Activated naive CD4-positive, alpha-beta T cell treated with anti-CD3 and anti-CD28 coated beads for 36 hours (primary cell): Measurements from ENCODE around the gene IPO4. TPM values are rescaled to one million over a fixed set of nuclear protein-coding genes. Genes with fewer than 3 reads are reported as not detected.

Experiments
- CTCF ChIA-PET: fragments of 350-600 bp; sonication (Branson Sonifier 250); formaldehyde crosslinking; loops from one replicate; lab custom pipeline; 2021; ENCODE audit warnings: antibody characterized with exemption; lab: Charles Lee
- DNase-seq: peaks from one replicate; pipeline ENCODE4 v3.0.0-alpha.2; 2020
- H3K27ac Mint-ChIP-seq: one replicate; pipeline ENCODE4 v1.8.0; 2021; ENCODE audit warnings: mild to moderate bottlenecking, mixed read lengths
- H3K27me3 Mint-ChIP-seq: one replicate; pipeline ENCODE4 v1.8.0; 2021; ENCODE audit warnings: low read depth, mixed read lengths
- H3K36me3 Mint-ChIP-seq: one replicate; pipeline ENCODE4 v1.8.0; 2021; ENCODE audit warnings: low read depth, mixed read lengths
- H3K4me1 Mint-ChIP-seq: one replicate; pipeline ENCODE4 v1.8.0; 2021; ENCODE audit warnings: low read depth, mixed read lengths
- H3K4me3 Mint-ChIP-seq: one replicate; pipeline ENCODE4 v1.8.0; 2021; ENCODE audit warnings: mild to moderate bottlenecking, moderate library complexity, mixed read lengths
- H3K9me3 Mint-ChIP-seq: one replicate; pipeline ENCODE4 v1.8.0; 2021; ENCODE audit warnings: mixed read lengths
- intact Hi-C: fragments of 100-400 bp; cut with micrococcal nuclease; formaldehyde crosslinking; loops from one replicate; pipeline ENCODE4 v1.15.1; 2023
- total RNA-seq, 2 experiments: library from RNA; stranded (reverse); gene quantifications; one replicate each; pipeline ENCODE4 v1.2.3, GENCODE V29; 2021

IPO4 gene, protein sequence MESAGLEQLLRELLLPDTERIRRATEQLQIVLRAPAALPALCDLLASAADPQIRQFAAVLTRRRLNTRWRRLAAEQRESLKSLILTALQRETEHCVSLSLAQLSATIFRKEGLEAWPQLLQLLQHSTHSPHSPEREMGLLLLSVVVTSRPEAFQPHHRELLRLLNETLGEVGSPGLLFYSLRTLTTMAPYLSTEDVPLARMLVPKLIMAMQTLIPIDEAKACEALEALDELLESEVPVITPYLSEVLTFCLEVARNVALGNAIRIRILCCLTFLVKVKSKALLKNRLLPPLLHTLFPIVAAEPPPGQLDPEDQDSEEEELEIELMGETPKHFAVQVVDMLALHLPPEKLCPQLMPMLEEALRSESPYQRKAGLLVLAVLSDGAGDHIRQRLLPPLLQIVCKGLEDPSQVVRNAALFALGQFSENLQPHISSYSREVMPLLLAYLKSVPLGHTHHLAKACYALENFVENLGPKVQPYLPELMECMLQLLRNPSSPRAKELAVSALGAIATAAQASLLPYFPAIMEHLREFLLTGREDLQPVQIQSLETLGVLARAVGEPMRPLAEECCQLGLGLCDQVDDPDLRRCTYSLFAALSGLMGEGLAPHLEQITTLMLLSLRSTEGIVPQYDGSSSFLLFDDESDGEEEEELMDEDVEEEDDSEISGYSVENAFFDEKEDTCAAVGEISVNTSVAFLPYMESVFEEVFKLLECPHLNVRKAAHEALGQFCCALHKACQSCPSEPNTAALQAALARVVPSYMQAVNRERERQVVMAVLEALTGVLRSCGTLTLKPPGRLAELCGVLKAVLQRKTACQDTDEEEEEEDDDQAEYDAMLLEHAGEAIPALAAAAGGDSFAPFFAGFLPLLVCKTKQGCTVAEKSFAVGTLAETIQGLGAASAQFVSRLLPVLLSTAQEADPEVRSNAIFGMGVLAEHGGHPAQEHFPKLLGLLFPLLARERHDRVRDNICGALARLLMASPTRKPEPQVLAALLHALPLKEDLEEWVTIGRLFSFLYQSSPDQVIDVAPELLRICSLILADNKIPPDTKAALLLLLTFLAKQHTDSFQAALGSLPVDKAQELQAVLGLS
- 10 to 100 TPM; 64.2 to 74.5 TPM for total RNA-seq

DNA sequence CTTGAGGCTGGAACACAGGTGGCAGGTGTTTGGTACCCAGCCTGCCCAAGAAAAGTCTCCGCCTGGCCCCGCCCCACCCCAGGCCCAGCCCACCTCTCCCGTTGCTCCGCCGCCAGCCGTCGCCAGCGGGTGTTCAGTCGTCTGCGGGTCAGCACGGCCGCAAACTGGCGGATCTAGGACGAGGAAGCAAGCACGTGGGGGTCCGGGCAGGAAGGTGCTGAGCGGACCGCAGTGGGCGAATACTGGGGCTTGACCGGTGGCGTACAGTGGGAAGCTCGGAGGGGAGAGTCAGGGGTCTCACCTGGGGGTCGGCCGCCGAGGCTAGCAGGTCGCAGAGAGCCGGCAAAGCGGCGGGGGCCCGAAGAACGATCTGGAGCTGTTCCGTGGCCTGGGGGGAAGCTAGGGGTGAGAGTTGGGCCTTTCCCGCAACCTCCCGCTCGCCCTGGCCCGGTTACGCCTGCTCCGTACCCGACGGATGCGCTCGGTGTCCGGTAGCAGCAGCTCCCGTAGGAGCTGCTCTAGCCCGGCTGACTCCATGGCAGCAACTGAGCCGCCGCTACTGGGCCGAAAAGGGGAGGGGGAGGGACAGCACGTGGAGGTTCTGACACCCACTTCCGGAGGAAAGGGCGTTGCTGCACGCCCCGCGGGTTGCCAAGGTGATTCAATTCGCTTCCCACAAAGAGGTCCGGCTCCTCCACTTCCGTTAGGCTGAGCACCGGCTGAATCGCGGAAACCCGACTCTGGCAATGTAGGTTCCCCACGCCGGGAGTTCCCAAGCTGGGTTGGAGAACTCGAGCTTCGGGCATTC is at the start of gene IPO4:
IPO4 (minus strand) TSS at position 566 of the 808 bp plus-strand sequence; CDS start at position 537, 29 bp downstream.
- Mint-ChIP-seq H3K27me3 (no peaks in the 10 kb centered on the region), H3K4me3 (peak within 1 kb of the TSS; percentile 85), H3K27ac (peak within 1 kb of the TSS; percentile 78), H3K36me3 (peaks cover 21% of the 10 kb centered on the region), H3K4me1 (peaks cover 46% of the 10 kb centered on the region), H3K9me3 (no peaks in the 10 kb centered on the region)
- CTCF ChIA-PET = interaction anchor here (0.6 to 1.9 kb wide), 7 partner anchors 28 to 200 kb away, joined by 3 to 13 read pairs (median 3); partner anchors contain the start of genes DHRS4L2, IRF9, LTB4R and RNF31
- intact Hi-C loops = loop anchor here (1.0 to 2.0 kb wide), 9 partner anchors 16 to 254 kb away; partner anchors contain the start of genes CHMP4A, DCAF11, DHRS1 and GMPR2
- DNase-seq = peak; percentile 97

- no peak for DNase-seq
- H3K27me3 Mint-ChIP-seq = no peaks in the 10 kb centered on the region
- H3K4me1 Mint-ChIP-seq = peaks cover 68% of the 10 kb centered on the region
- H3K9me3 Mint-ChIP-seq = no peaks in the 10 kb centered on the region
- H3K27ac Mint-ChIP-seq = peak overlapping the region; percentile 79
- peaks cover 42% of the 10 kb centered on the region for H3K36me3 Mint-ChIP-seq
- CTCF ChIA-PET = interaction anchor here (0.9 to 4.0 kb wide), 5 partner anchors 13 to 193 kb away, joined by 3 to 24 read pairs (median 6); partner anchors contain the start of genes CIDEB and MDP1
- H3K4me3 Mint-ChIP-seq = no peak overlapping the region
- intact Hi-C loops = no loop called here
Measured at GRCh38 chr14:24238123-24238522, 49.5 kb upstream of the IPO4 start.

DNA sequence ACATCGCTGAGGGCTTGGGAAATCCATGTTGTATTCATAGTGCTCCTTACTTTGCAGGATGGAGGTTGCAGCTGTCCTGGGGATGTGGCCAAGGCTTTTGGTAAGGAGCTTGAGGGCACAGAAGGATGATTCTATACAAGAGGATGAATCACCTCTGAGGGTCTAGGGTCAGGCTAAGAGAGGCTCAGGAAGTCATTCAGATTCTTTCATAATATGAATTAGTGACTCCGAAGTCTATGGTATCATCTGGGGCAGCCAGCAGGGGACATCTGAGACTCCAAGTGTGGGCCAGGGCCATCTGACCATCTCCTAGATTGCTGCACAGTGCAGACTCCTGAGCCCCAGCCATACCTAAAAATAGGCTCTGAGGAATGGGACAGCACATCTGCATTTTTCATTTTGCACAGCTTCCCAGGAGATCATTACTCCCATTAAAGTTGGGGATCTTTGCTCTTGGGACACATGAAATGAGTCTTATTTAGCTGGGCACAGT is 48.9 kb upstream of the IPO4 start:
- CTCF ChIA-PET = interaction anchor here (1.4 to 4.0 kb wide), 4 partner anchors 13 to 70 kb away, joined by 3 to 24 read pairs (median 10); partner anchors contain the start of genes CIDEB and MDP1
- Mint-ChIP-seq H3K36me3 (peaks cover 42% of the 10 kb centered on the region), H3K4me1 (peaks cover 69% of the 10 kb centered on the region), H3K27me3 (no peaks in the 10 kb centered on the region), H3K4me3 (no peak overlapping the region), H3K9me3 (no peaks in the 10 kb centered on the region), H3K27ac (peak overlapping the region; percentile 79)
- no peak for DNase-seq
- intact Hi-C loops = no loop called here

- CTCF ChIA-PET = interaction anchor here (1.4 to 4.0 kb wide), 3 partner anchors 12 to 71 kb away, joined by 3 to 24 read pairs (median 17); partner anchors contain the start of gene CIDEB
- H3K4me3 Mint-ChIP-seq = no peak overlapping the region
- intact Hi-C loops = no loop called here
Measured at GRCh38 chr14:24236689-24237462, 48.3 kb upstream of the IPO4 start.

GRCh38 chr14:24235804-24236688 is 47.4 kb upstream of the IPO4 start:
- intact Hi-C loops = no loop called here
- Mint-ChIP-seq H3K4me1 (peaks cover 70% of the 10 kb centered on the region), H3K27ac (peak overlapping the region; percentile 1), H3K27me3 (no peaks in the 10 kb centered on the region), H3K4me3 (no peak overlapping the region), H3K9me3 (no peaks in the 10 kb centered on the region), H3K36me3 (peaks cover 39% of the 10 kb centered on the region)
- CTCF ChIA-PET = interaction anchor here (1.2 to 4.0 kb wide), 5 partner anchors 20 to 72 kb away, joined by 3 to 24 read pairs (median 7); partner anchors contain the start of genes CIDEB, MDP1 and RABGGTA
- DNase-seq = no peak

More at GRCh38 chr14:24236689-24237462, 48.3 kb upstream of the IPO4 start:
- peaks cover 40% of the 10 kb centered on the region for H3K36me3 Mint-ChIP-seq
- H3K27ac Mint-ChIP-seq = peak overlapping the region; percentile 2
- H3K9me3 Mint-ChIP-seq = no peaks in the 10 kb centered on the region
- H3K4me1 Mint-ChIP-seq = peaks cover 67% of the 10 kb centered on the region
- H3K27me3 Mint-ChIP-seq = no peaks in the 10 kb centered on the region
- DNase-seq = no peak

DNA sequence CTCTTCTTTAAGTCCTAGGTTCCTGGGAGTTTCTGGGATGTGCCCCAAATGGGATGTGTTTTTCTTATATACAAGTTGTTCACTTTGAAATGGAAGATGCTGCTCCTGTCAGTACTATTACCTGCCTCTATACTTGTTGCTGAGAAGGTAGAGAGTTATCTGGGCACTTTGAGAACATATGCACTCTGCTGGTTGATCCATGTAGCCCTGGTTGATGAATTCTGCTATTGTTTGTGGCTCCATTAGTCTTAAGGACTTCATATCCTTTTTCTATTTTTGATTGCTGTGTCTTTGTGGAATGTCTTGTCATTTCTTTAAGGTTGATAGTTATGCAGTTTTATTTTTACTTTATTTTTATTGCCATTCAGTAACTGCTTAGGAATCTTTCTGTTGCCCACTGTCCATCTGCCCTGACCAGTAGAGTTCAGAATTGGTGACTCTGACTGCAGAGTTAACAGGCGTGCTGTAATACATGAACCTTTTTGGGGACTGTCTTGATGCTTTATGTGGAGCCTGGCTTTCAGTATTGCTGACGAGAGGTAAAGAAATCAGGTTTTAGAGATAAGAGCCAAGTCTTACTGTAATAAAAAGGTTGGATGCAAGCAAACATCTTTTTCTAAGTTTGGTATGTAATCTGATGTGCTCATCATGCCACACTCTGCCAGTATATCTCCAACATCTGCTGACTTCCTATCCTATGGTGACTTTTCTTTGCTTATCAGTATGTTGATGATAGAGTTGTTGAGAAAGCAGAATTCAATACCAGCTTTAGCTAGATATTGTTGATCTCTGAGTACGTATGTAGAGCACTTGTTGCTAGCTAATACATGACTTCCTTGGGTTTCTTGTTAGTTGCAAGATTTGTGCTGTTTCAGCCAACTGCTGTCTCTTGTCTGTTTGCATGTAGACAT is 45.7 kb upstream of the IPO4 start:
- peaks cover 62% of the 10 kb centered on the region for H3K4me1 Mint-ChIP-seq
- peak overlapping the region; percentile 40 for H3K4me3 Mint-ChIP-seq
- peak overlapping the region; percentile 47 for H3K27ac Mint-ChIP-seq
- peaks cover 27% of the 10 kb centered on the region for H3K36me3 Mint-ChIP-seq
- DNase-seq = no peak
- no peaks in the 10 kb centered on the region for H3K27me3 Mint-ChIP-seq
- CTCF ChIA-PET = interaction anchor here (0.6 to 3.2 kb wide), 11 partner anchors 8 to 197 kb away, joined by 3 to 17 read pairs (median 4); partner anchors contain the start of genes CIDEB, MDP1, RABGGTA and TINF2
- H3K9me3 Mint-ChIP-seq = no peaks in the 10 kb centered on the region
- intact Hi-C loops = no loop called here

DNA sequence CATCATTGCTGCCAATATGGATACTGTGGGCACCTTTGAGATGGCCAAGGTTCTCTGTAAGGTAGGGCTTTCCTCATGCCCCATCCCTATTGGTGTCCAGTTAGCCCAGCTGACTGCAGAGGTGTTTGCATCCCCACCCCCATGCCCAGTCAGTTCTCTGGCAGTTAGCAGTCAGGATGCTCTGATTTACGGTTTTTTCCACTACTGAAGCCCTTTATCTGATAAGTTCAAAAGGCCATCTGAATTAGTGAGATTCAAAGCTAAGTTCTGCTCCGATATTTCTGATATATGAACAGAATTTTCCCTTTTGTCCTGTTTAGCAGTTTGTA is 44.9 kb upstream of the IPO4 start:
- Mint-ChIP-seq H3K36me3 (peaks cover 20% of the 10 kb centered on the region), H3K4me3 (peak overlapping the region; percentile 98), H3K4me1 (peaks cover 58% of the 10 kb centered on the region), H3K9me3 (no peaks in the 10 kb centered on the region), H3K27ac (peak overlapping the region; percentile 97), H3K27me3 (no peaks in the 10 kb centered on the region)
- CTCF ChIA-PET = interaction anchor here (0.6 to 3.2 kb wide), 5 partner anchors 9 to 176 kb away, joined by 3 to 13 read pairs (median 4); partner anchors contain the start of genes CIDEB and TINF2
- intact Hi-C loops = loop anchor here (2.0 kb wide), 1 partner anchor 219 kb away; no protein-coding TSS in a partner anchor
- DNase-seq = peak; percentile 51

DNA sequence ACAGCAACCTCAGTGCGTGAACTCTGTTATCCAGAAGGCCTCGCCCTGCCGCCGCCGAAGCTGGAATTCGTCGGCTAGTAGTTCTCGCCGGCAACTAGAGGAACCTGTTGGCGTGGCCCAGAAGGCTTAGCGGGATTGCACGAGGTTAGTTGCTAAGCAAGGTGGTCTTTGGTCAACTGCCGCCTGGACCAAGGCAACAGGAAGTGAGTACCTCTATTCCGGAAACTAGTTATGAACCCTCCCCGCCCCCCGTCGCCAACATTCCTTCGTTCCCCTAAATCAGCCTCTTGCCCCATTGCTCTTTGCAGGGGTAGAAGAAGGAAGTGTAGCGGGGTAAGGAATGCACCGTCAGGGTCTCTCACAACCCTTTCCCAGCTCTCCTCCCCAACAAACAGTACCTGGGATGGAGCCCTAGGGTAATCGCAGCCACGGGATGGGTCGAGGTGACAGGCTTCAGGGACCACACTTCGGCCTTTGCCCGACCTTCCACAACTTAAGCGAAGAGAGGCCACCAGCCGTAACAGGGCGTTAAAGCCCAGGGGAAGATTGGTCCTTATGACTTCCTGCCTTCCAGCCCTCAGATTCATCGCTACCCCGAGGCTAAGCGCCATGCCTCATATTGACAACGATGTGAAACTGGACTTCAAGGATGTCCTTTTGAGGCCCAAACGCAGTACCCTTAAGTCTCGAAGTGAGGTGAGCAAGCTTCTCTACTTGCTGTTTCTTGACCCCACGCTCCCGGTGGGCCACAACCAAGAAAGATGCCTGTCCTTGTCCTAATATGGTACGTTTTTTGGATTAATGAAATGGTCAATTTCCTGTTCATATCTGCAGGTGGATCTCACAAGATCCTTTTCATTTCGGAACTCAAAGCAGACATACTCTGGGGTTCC is 44.3 kb upstream of the IPO4 start, which contains the start of gene GMPR2:
GMPR2 (plus strand) TSS at position 285 of the 893 bp plus-strand sequence; CDS start at position 610, 325 bp downstream.
- peak within 1 kb of the TSS; percentile 97 for H3K27ac Mint-ChIP-seq
- peak; percentile 32 for DNase-seq
- CTCF ChIA-PET = interaction anchor here (1.2 to 3.2 kb wide), 3 partner anchors 10 to 75 kb away, joined by 4 to 13 read pairs (median 5); partner anchors contain the start of genes CIDEB and TINF2
- no peaks in the 10 kb centered on the region for H3K27me3 Mint-ChIP-seq
- H3K4me3 Mint-ChIP-seq = peak within 1 kb of the TSS; percentile 98
- H3K36me3 Mint-ChIP-seq = peaks cover 15% of the 10 kb centered on the region
- peaks cover 52% of the 10 kb centered on the region for H3K4me1 Mint-ChIP-seq
- intact Hi-C loops = loop anchor here (1.0 to 2.0 kb wide), 13 partner anchors 9 to 912 kb away; partner anchors contain the start of genes CHMP4A, DCAF11, DHRS1 and EMC9
- no peaks in the 10 kb centered on the region for H3K9me3 Mint-ChIP-seq
